ENCODE results near the gene LENG8.

LENG8 gene

DNA sequence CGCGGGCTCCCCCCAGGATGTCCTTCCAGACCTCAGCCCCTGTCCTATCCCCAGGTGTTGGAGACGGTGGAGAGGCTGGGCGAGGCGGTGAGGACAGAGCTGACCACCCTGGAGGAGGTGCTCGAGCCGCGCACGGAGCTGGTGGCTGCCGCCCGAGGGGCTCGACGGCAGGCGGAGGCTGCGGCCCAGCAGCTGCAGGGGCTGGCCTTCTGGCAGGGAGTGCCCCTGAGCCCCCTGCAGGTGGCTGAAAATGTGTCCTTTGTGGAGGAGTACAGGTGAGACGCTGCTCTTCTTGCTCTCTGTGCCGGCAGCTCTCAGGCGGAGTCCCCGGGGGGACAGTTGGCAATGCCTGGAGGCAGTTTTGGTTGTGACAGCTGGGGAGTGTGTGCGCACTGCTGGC lies 26.9 kb upstream of the LENG8 start:
- H3K36me3 ChIP-seq (replicated peaks; ENCODE audit: insufficient read depth, low read length) = no peaks in the 10 kb centered on the region

DNA sequence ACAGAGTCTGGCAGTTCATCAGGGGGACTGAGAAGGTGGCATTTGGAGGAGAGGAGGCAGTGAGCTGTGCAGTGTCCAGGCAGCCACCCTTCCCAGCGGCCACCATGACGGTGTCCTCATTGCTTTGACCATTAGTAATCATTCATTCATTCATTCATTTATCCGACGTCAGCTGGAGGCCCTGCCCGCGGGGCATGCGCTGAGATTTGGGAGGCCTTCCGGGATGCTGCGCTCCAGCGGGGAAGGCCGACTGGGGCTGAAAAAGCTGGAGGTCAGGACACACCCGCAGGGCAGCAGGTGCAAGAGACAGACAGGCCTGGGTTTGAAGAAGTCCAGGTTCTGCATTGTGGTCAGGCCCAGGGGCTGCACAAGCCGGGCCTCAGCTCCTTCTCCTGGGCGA lies 24.8 kb upstream of the LENG8 start:
- H3K27ac ChIP-seq (ENCODE audit: low read length) = no peak overlapping the region

More for the DNA sequence above, 26.9 kb upstream of the LENG8 start:
- Histone ChIP-seq H3F3A (ENCODE audit: insufficient read depth, low read length) (no peaks in the 10 kb centered on the region), H3K9me2 (replicated peaks; ENCODE audit: insufficient read depth, low read length) (no peaks in the 10 kb centered on the region), H3K4me2 (ENCODE audit: low read depth, low read length) (no peak overlapping the region), H3K4me3 (ENCODE audit: low read length) (no peak overlapping the region), H3K4me1 (ENCODE audit: low read length) (no peaks in the 10 kb centered on the region), H2AFZ (ENCODE audit: low read length) (no peak overlapping the region), H3K27ac (ENCODE audit: low read length) (no peak overlapping the region), H3K27me3 (replicated peaks; ENCODE audit: insufficient read depth, low read length) (peaks cover 87% of the 10 kb centered on the region), H3K79me2 (ENCODE audit: low read length) (no peaks in the 10 kb centered on the region), H3K9me3 (replicated peaks; ENCODE audit: insufficient read depth, low read length) (no peaks in the 10 kb centered on the region), H4K20me1 (ENCODE audit: insufficient read depth, low read length) (no peaks in the 10 kb centered on the region), H3K9ac (ENCODE audit: low read length) (no peak overlapping the region)
- no peak for DNase-seq
- no peak for TF ChIP-seq EZH2 (optimal IDR thresholded peaks at IDR 0.05; ENCODE audit: low read depth, low read length)
- TF ChIP-seq EZH2phosphoT487 (IDR thresholded peaks at IDR 0.05; ENCODE audit: low read length) = no peak
- no peak for TF ChIP-seq CTCF (IDR thresholded peaks at IDR 0.05; ENCODE audit: low read length)

DNA sequence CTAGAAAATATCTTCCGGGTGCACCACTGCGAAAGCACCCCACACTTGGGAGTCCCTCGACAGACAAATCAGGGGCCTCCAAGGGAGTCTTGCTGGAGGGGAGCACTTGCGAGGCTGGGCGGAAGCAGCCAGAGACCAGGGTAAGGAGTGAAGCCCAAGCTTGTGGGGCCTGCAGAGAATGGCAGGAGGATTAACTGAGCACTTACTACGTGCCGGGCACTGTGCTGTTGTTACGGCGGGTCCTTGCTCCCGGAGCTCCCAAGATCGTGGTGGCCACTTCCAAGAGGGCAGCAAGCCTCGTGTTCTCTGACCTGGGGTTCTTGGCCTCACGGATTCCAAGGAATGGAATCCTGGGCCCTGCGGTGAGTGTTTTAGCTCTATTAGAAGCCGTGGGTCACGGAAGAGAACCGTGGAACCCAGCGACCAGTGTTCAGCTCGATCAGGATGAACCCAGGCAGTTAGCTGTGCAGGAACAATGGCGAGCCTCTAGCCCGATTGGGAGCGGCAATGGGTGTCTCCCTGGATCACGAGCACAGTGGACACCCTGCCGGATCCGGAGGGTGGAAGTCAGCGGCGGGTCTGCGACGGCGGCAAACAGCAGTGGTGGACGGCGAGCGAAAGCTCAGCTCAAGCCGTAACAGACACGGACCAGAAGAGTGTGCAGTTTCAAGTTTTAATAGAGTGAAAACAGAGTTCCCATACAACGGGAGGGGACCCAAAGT lies 24.2 kb upstream of the LENG8 start:
- Histone ChIP-seq H3K4me2 (ENCODE audit: low read depth, low read length) (no peak overlapping the region), H2AFZ (ENCODE audit: low read length) (no peak overlapping the region), H4K20me1 (ENCODE audit: insufficient read depth, low read length) (no peaks in the 10 kb centered on the region), H3K9me3 (replicated peaks; ENCODE audit: insufficient read depth, low read length) (no peaks in the 10 kb centered on the region), H3K9me2 (replicated peaks; ENCODE audit: insufficient read depth, low read length) (no peaks in the 10 kb centered on the region), H3F3A (ENCODE audit: insufficient read depth, low read length) (no peaks in the 10 kb centered on the region), H3K27me3 (replicated peaks; ENCODE audit: insufficient read depth, low read length) (peaks cover 89% of the 10 kb centered on the region), H3K79me2 (ENCODE audit: low read length) (no peaks in the 10 kb centered on the region), H3K9ac (ENCODE audit: low read length) (no peak overlapping the region), H3K27ac (ENCODE audit: low read length) (no peak overlapping the region), H3K4me1 (ENCODE audit: low read length) (no peaks in the 10 kb centered on the region), H3K36me3 (replicated peaks; ENCODE audit: insufficient read depth, low read length) (no peaks in the 10 kb centered on the region), H3K4me3 (ENCODE audit: low read length) (no peak overlapping the region)
- TF ChIP-seq EZH2 (optimal IDR thresholded peaks at IDR 0.05; ENCODE audit: low read depth, low read length) = no peak
- no peak for TF ChIP-seq CTCF (IDR thresholded peaks at IDR 0.05; ENCODE audit: low read length)
- no peak for TF ChIP-seq EZH2phosphoT487 (IDR thresholded peaks at IDR 0.05; ENCODE audit: low read length)
- no peak for DNase-seq

More for the DNA sequence above, 24.8 kb upstream of the LENG8 start:
- Histone ChIP-seq H3K4me2 (ENCODE audit: low read depth, low read length) (no peak overlapping the region), H3F3A (ENCODE audit: insufficient read depth, low read length) (no peaks in the 10 kb centered on the region), H3K36me3 (replicated peaks; ENCODE audit: insufficient read depth, low read length) (no peaks in the 10 kb centered on the region), H3K79me2 (ENCODE audit: low read length) (no peaks in the 10 kb centered on the region), H4K20me1 (ENCODE audit: insufficient read depth, low read length) (no peaks in the 10 kb centered on the region), H3K9me3 (replicated peaks; ENCODE audit: insufficient read depth, low read length) (no peaks in the 10 kb centered on the region), H3K4me1 (ENCODE audit: low read length) (no peaks in the 10 kb centered on the region), H3K27me3 (replicated peaks; ENCODE audit: insufficient read depth, low read length) (peaks cover 89% of the 10 kb centered on the region), H2AFZ (ENCODE audit: low read length) (no peak overlapping the region), H3K9ac (ENCODE audit: low read length) (no peak overlapping the region), H3K4me3 (ENCODE audit: low read length) (no peak overlapping the region), H3K9me2 (replicated peaks; ENCODE audit: insufficient read depth, low read length) (no peaks in the 10 kb centered on the region)
- TF ChIP-seq CTCF (IDR thresholded peaks at IDR 0.05; ENCODE audit: low read length) (no peak), EZH2phosphoT487 (IDR thresholded peaks at IDR 0.05; ENCODE audit: low read length) (no peak), EZH2 (optimal IDR thresholded peaks at IDR 0.05; ENCODE audit: low read depth, low read length) (no peak)
- DNase-seq = no peak
